Measurements from ENCODE around the gene FBXO31.
A peak's percentile ranks its signal among the peaks of the same experiment; 100 is the strongest.

FBXO31 gene

DNA sequence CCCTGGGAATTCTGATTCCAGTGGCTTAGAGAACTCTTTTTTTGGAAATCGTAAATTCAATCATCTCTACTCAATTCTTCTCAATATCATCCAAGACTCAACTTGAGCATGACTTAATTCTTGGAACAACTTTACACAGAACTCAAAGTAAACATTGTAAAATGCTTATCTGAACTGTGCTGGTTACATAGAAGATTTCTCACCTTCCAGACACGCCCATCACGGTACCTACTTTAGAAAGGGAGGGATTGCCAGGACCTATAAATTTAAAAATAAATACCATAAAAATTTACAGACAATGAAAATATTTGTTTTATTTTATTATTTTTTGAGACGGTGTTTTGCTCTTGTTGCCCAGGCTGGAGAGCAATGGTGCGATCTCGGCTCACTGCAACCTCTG is 35.1 kb upstream of the FBXO31 start:
- H3K27me3 ChIP-seq, result no peaks in the 10 kb centered on the region
- H3K36me3 ChIP-seq, result peaks cover 48 to 99% (median 87%) of the 10 kb centered on the region in 3 donors
- H3K9me3 ChIP-seq, result no peaks in the 10 kb centered on the region
- intact Hi-C loops (cut with DNase I; ENCODE audit: low total_unique reads), result loop anchor here (5.0 kb wide), 1 partner anchor 219 kb away; no protein-coding TSS in a partner anchor
- DNase-seq, result no peak
- H3K4me3 ChIP-seq, result no peak overlapping the region
- H3K4me1 ChIP-seq, result no peaks in the 10 kb centered on the region
- TF ChIP-seq, protein P1, sequence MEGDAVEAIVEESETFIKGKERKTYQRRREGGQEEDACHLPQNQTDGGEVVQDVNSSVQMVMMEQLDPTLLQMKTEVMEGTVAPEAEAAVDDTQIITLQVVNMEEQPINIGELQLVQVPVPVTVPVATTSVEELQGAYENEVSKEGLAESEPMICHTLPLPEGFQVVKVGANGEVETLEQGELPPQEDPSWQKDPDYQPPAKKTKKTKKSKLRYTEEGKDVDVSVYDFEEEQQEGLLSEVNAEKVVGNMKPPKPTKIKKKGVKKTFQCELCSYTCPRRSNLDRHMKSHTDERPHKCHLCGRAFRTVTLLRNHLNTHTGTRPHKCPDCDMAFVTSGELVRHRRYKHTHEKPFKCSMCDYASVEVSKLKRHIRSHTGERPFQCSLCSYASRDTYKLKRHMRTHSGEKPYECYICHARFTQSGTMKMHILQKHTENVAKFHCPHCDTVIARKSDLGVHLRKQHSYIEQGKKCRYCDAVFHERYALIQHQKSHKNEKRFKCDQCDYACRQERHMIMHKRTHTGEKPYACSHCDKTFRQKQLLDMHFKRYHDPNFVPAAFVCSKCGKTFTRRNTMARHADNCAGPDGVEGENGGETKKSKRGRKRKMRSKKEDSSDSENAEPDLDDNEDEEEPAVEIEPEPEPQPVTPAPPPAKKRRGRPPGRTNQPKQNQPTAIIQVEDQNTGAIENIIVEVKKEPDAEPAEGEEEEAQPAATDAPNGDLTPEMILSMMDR (IDR thresholded peaks at IDR 0.05), result no peak
- no peak overlapping the region for H3K27ac ChIP-seq

DNA sequence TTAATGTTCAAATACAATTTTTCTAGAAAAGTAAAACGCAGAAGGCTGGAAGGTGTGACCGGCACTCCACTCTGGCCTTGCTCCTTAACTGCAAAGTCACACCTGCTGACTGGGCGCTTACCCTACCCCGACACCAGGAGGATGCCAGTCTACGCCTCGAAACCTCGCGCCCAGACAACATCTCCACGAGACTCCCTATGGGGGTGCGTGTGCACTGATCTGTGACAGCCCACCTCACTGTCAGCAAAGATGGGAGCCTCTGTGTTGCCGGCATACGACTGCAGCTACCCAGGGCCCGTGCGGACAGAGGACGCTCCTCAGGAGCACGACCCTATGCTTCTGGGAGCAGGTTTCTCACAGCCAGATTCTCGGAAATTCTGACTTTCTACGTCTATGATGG is 34.6 kb upstream of the FBXO31 start:
- H3K4me1 ChIP-seq, result no peaks in the 10 kb centered on the region
- intact Hi-C loops (cut with DNase I; ENCODE audit: low total_unique reads), result loop anchor here (5.0 kb wide), 1 partner anchor 219 kb away; no protein-coding TSS in a partner anchor
- no peak for DNase-seq
- no peaks in the 10 kb centered on the region for H3K27me3 ChIP-seq
- H3K36me3 ChIP-seq, result peaks cover 53 to 99% (median 91%) of the 10 kb centered on the region in 3 donors
- TF ChIP-seq, protein P1 (IDR thresholded peaks at IDR 0.05), result no peak
- no peak overlapping the region for H3K27ac ChIP-seq
- no peaks in the 10 kb centered on the region for H3K9me3 ChIP-seq
- H3K4me3 ChIP-seq, result no peak overlapping the region

DNA sequence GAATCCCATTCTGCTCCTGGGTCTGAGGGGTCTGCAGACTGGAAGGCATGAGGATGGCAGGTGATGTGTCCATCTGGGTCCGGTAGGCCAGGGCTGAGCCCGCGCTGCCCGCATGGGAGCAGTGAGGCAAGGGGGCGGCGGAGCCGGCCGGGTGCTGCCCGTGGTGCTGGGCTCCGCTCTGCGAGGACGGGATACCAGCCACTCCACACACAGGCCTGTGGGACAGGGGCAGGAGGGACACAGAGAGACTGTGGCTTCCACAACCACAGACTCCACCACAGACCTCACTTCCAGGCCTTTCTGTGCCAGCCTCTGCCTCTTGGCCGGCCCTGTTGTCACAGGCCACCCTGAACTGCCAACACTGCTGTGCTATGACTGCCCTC is 33.9 kb upstream of the FBXO31 start:
- TF ChIP-seq, protein P1 (IDR thresholded peaks at IDR 0.05), result no peak
- Histone ChIP-seq H3K4me3 (no peak overlapping the region), H3K27me3 (no peaks in the 10 kb centered on the region), H3K4me1 (no peaks in the 10 kb centered on the region), H3K27ac (no peak overlapping the region), H3K9me3 (no peaks in the 10 kb centered on the region), H3K36me3 (peaks cover 54 to 99% (median 92%) of the 10 kb centered on the region in 3 donors)
- intact Hi-C loops (cut with DNase I; ENCODE audit: low total_unique reads), result loop anchor here (5.0 kb wide), 1 partner anchor 220 kb away; no protein-coding TSS in a partner anchor
- peak in 1 of 2 donors; percentile 53 for DNase-seq

DNA sequence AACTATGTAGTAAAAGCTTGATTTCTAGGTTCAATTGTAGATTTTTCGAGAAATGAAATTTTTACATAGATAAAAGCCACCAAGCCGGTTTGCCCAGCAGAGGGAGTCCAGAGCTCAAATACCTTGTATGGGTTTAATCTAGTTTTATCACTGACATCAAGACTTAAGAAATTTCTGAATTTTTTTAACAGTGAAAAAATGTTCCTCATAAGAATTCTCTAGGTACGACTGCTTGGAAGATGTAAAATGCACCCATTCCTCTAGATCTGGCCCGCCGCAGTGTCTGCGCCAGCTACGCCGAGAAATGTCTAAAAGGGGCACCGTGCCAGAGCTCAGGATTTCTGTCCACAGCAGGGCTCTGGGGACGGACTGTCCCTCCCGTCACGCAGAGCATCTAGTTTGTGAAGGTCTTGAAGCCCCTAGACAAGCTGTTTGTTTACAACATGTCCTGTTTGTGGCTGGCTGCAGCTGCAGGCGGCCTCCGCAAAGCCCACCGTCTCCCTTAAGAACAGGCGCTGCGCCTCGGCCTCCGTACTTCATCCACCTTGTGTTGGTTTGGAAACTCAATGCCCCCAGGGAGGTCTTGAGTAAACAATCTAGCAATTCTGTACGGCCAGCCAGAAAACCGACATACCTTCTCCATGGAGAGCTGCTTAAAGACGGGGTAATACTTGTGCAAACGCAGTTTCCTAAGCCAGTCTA is 33.4 kb upstream of the FBXO31 start:
- Histone ChIP-seq H3K9me3 (no peaks in the 10 kb centered on the region), H3K27me3 (no peaks in the 10 kb centered on the region), H3K4me3 (no peak overlapping the region), H3K27ac (no peak overlapping the region), H3K4me1 (no peaks in the 10 kb centered on the region), H3K36me3 (peaks cover 57 to 99% (median 94%) of the 10 kb centered on the region in 3 donors)
- TF ChIP-seq, protein P1 (IDR thresholded peaks at IDR 0.05), result peak; percentile 62 to 76
- DNase-seq, result peak; percentile 64 to 66
- intact Hi-C loops (cut with DNase I; ENCODE audit: low total_unique reads), result loop anchor here (5.0 kb wide), 1 partner anchor 220 kb away; no protein-coding TSS in a partner anchor

DNA sequence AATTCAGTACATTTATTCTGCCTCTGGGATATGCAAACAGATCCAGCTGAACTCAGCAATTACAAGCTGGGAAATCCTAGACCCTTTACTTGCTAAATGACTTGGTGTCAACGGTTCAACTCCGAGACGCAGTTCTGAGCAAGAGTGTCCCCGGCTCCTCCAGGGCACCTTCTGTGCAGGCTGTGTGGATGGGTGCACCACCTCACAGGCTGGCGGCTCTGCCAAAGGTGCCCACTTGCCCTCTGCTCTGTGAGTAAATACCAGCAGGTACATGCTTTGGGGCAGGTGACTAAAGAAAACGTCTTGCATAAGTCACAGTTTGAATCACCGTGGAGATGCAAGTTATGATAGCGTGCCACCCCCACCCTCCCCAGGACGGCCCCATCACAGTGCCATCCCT is 31.9 kb upstream of the FBXO31 start:
- TF ChIP-seq, protein P1 (IDR thresholded peaks at IDR 0.05), result no peak
- no peak overlapping the region for H3K27ac ChIP-seq
- no peaks in the 10 kb centered on the region for H3K4me1 ChIP-seq
- no peaks in the 10 kb centered on the region for H3K27me3 ChIP-seq
- no peaks in the 10 kb centered on the region for H3K9me3 ChIP-seq
- intact Hi-C loops (cut with DNase I; ENCODE audit: low total_unique reads), result loop anchor here (5.0 kb wide), 1 partner anchor 222 kb away; no protein-coding TSS in a partner anchor
- peak in 1 of 2 donors; percentile 48 for DNase-seq
- no peak overlapping the region for H3K4me3 ChIP-seq
- peaks cover 70 to 99% (median 94%) of the 10 kb centered on the region in 3 donors for H3K36me3 ChIP-seq
